ENCODE data around the gene FOXJ3. TPM values are rescaled to one million over a fixed set of nuclear protein-coding genes. Genes with fewer than 3 reads are reported as not detected.

FOXJ3 gene
- 10 to 100 TPM; 67.3 to 79.4 TPM for total RNA-seq
- polyA plus RNA-seq (2013, experiment 1 of 2): 47.6 TPM
- 45.6 TPM for polyA plus RNA-seq (2013, experiment 2 of 2)
- long read RNA-seq, experiment 1, full-length matches to known transcripts: 2 of 8 reads
- long read RNA-seq, experiment 1, partial matches to known transcripts: 0 of 8 reads
- long read RNA-seq, experiment 1, other reads (novel, unspliced or antisense): 6 of 8 reads
- long read RNA-seq, experiment 2, full-length matches to known transcripts: 30 of 87 reads
- long read RNA-seq, experiment 2, partial matches to known transcripts: 7 of 87 reads
- long read RNA-seq, experiment 2, other reads (novel, unspliced or antisense): 50 of 87 reads
- long read RNA-seq, experiment 3, full-length matches to known transcripts: 19 of 41 reads
- long read RNA-seq, experiment 3, partial matches to known transcripts: 8 of 41 reads
- long read RNA-seq, experiment 3, other reads (novel, unspliced or antisense): 14 of 41 reads
- long read RNA-seq, experiment 4, partial matches to known transcripts: 7 of 14 reads
- long read RNA-seq, experiment 4, other reads (novel, unspliced or antisense): 5 of 14 reads

DNA sequence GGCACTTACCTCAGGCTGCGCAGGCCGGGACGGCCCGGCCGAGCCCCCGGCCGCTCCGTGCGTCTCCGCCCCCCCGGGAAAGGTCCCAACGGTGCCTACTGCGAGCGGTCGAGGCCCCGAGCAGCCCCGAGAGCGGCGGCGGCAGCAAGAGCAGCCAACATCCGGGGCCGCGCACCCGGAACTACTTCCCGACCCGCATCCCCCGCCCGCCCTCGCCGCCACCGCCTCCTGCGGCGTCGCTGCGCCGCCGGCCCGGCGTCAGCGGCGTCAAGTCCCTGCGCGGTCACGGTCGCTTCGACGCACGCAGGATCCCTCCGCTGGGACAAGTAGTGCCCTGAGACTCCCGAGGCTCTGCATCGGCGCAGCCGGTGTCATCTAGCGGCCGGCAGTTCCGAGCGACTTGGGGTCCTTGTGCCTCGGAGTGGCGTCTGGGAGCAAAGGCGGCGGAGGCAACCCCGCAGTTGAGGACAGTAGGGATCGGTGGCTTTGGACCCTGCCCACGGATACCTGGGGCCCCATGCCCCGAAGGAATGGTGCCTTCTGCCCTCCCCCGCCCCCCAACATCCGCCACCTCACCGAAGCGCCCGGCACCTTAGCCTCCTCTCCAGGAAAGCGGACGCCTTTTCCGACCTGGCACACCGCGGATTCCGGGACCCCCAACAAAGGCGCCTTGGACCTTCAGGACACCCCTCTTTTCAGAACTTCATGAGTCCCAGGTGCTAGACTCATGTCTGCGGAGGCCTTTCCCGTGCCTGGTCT is at the start of gene FOXJ3:
TSS of gene FOXJ3 (minus strand) at position 186 of the 759 bp plus-strand sequence. CDS start 24,142 bp downstream, outside the sequence.
- peak; percentile 97 for DNase-seq
- Mint-ChIP-seq H3K36me3 (ENCODE audit: low read depth) (peaks cover 3% of the 10 kb centered on the region), H3K27me3 (ENCODE audit: insufficient read depth) (no peaks in the 10 kb centered on the region), H3K27ac (peak within 1 kb of the TSS; percentile 90), H3K4me1 (peaks cover 55% of the 10 kb centered on the region), H3K9me3 (no peaks in the 10 kb centered on the region), H3K4me3 (peak within 1 kb of the TSS; percentile 77)
- peak within 1 kb of the TSS; percentile 89 for H3K27ac ChIP-seq (ENCODE audit: low read depth, low read length)
- peaks cover 6% of the 10 kb centered on the region for H3K4me1 ChIP-seq (ENCODE audit: control insufficient read depth, insufficient read depth, low read length)
- H3K9ac ChIP-seq (ENCODE audit: extremely low read depth, low read length, poor library complexity, severe bottlenecking): peak within 1 kb of the TSS; percentile 96
- peak within 1 kb of the TSS; percentile 84 for H3K4me3 ChIP-seq (ENCODE audit: low read length)
- TF ChIP-seq, protein P1, sequence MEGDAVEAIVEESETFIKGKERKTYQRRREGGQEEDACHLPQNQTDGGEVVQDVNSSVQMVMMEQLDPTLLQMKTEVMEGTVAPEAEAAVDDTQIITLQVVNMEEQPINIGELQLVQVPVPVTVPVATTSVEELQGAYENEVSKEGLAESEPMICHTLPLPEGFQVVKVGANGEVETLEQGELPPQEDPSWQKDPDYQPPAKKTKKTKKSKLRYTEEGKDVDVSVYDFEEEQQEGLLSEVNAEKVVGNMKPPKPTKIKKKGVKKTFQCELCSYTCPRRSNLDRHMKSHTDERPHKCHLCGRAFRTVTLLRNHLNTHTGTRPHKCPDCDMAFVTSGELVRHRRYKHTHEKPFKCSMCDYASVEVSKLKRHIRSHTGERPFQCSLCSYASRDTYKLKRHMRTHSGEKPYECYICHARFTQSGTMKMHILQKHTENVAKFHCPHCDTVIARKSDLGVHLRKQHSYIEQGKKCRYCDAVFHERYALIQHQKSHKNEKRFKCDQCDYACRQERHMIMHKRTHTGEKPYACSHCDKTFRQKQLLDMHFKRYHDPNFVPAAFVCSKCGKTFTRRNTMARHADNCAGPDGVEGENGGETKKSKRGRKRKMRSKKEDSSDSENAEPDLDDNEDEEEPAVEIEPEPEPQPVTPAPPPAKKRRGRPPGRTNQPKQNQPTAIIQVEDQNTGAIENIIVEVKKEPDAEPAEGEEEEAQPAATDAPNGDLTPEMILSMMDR (conservative IDR thresholded peaks at IDR 0.05): no peak
- 0% methylated on average over 79 of the region's 79 CpGs; no CpG with 5 or more reads in 1 of the 2 experiments for WGBS, 2 experiments (ENCODE audit: insufficient coverage in 1 of 2, insufficient read length in 1 of 2)
- H3K36me3 ChIP-seq (ENCODE audit: control insufficient read depth, insufficient read depth, low read length): no peaks in the 10 kb centered on the region
- no peaks in the 10 kb centered on the region for H3K27me3 ChIP-seq (ENCODE audit: control insufficient read depth, insufficient read depth, low read length, poor library complexity, severe bottlenecking)
- H3K9me3 ChIP-seq (ENCODE audit: control insufficient read depth, low read length): no peaks in the 10 kb centered on the region

- TF ChIP-seq, protein P1 (conservative IDR thresholded peaks at IDR 0.05): no peak
- H3K4me3 ChIP-seq (ENCODE audit: low read length): peak overlapping the region; percentile 70
- WGBS, 2 experiments (ENCODE audit: insufficient coverage in 1 of 2, insufficient read length in 1 of 2): 13 to 14% methylated on average over 5 to 8 of the region's 8 CpGs
- H3K36me3 Mint-ChIP-seq (ENCODE audit: low read depth): no peaks in the 10 kb centered on the region
- H3K27ac ChIP-seq (ENCODE audit: low read depth, low read length): no peak overlapping the region
- H3K27me3 Mint-ChIP-seq (ENCODE audit: insufficient read depth): peaks cover 49% of the 10 kb centered on the region
- no peaks in the 10 kb centered on the region for H3K9me3 ChIP-seq (ENCODE audit: control insufficient read depth, low read length)
- H3K36me3 ChIP-seq (ENCODE audit: control insufficient read depth, insufficient read depth, low read length): no peaks in the 10 kb centered on the region
- no peaks in the 10 kb centered on the region for H3K4me1 ChIP-seq (ENCODE audit: control insufficient read depth, insufficient read depth, low read length)
- no peak overlapping the region for H3K9ac ChIP-seq (ENCODE audit: extremely low read depth, low read length, poor library complexity, severe bottlenecking)
- peak overlapping the region; percentile 57 for H3K4me3 Mint-ChIP-seq
- H3K27ac Mint-ChIP-seq: no peak overlapping the region
- H3K27me3 ChIP-seq (ENCODE audit: control insufficient read depth, insufficient read depth, low read length, poor library complexity, severe bottlenecking): peaks cover 49% of the 10 kb centered on the region
- no peak for DNase-seq
- H3K9me3 Mint-ChIP-seq: no peaks in the 10 kb centered on the region
- H3K4me1 Mint-ChIP-seq: no peaks in the 10 kb centered on the region
Measured at GRCh38 chr1:42381280-42381673, 46.2 kb upstream of the FOXJ3 start.

DNA sequence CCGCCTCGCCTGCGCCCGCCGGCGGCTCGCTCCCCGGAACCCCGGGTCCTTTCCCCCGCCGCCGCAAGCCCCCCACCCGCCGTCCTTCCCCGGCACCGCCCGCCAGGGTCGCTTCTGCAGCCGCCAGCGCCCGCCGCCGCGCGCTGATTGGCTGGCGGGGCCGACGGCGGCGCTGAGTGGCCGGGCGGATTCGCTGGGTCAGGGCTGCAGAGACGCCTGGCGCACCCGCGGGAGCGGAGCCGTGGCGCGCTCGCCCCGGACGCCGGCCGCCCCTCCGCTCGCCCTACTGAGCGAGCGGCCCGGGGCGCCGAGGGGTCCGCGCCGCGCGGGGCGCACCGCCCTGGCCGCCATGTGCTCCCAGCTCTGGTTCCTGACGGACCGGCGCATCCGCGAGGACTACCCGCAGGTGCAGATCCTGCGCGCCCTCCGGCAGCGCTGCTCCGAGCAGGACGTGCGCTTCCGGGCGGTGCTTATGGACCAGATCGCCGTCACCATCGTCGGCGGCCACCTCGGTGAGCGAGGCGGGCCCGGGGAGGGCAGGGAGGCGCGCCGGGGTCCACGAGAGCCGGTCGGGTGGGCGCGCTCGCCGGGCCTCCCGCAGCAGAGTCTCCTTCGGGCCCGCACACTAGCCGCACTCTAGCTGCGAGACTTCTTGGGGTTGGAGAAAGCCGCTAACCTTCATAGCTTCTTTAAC is 45.7 kb upstream of the FOXJ3 start, which contains the start of gene RIMKLA:
TSS of gene RIMKLA (plus strand) at position 207 of the 694 bp plus-strand sequence. CDS start at position 350, 143 bp downstream.
- H3K36me3 Mint-ChIP-seq (ENCODE audit: low read depth): no peaks in the 10 kb centered on the region
- Histone ChIP-seq H3K9me3 (ENCODE audit: control insufficient read depth, low read length) (no peaks in the 10 kb centered on the region), H3K27ac (ENCODE audit: low read depth, low read length) (no peak within 1 kb of the TSS)

More for the DNA sequence above, 45.7 kb upstream of the FOXJ3 start, which contains the start of gene RIMKLA:
- no peaks in the 10 kb centered on the region for H3K4me1 Mint-ChIP-seq
- TF ChIP-seq, protein P1 (conservative IDR thresholded peaks at IDR 0.05): no peak
- H3K27me3 Mint-ChIP-seq (ENCODE audit: insufficient read depth): peaks cover 52% of the 10 kb centered on the region
- H3K27ac Mint-ChIP-seq: no peak within 1 kb of the TSS
- Histone ChIP-seq H3K36me3 (ENCODE audit: control insufficient read depth, insufficient read depth, low read length) (no peaks in the 10 kb centered on the region), H3K9ac (ENCODE audit: extremely low read depth, low read length, poor library complexity, severe bottlenecking) (no peak within 1 kb of the TSS), H3K4me1 (ENCODE audit: control insufficient read depth, insufficient read depth, low read length) (no peaks in the 10 kb centered on the region), H3K27me3 (ENCODE audit: control insufficient read depth, insufficient read depth, low read length, poor library complexity, severe bottlenecking) (peaks cover 49% of the 10 kb centered on the region), H3K4me3 (ENCODE audit: low read length) (peak within 1 kb of the TSS; percentile 76)
- H3K9me3 Mint-ChIP-seq: no peaks in the 10 kb centered on the region
- peak within 1 kb of the TSS; percentile 57 for H3K4me3 Mint-ChIP-seq
- 0 to 2% methylated on average over 13 to 101 of the region's 101 CpGs for WGBS, 2 experiments (ENCODE audit: insufficient coverage in 1 of 2, insufficient read length in 1 of 2)
- DNase-seq: peak; percentile 90

All from endodermal cell (in vitro differentiated cells).